ENCODE measurements around the gene CCR7.

The CCR7 gene

DNA sequence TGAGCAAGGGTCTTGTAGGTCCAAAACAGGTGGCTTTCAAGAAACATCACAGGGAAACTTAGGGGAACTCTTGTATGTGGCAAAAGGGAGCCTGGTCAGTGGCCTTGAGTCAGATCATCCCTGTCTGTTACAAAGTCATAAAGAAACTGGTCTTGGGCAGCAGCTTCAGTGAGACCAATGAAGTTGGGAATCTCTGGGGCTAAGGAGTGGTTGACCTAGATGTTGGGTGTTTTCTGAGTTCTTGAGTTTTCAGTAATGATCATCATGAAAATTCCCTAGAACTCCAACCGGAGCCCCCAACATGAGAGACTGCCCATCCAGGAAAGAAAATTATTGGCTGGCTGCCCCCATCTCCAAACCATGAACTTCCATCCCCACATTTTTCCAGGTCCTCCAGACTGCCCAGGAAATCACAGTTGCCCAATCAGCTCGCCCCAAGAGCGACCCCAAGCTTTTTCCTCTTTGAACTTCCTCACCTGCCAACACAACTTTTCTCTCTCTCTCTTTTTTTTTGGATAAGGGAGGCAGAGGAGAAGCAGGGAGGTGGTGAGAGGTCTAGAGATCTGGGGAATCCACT lies 3.9 kb downstream of the CCR7 start:
- DNase-seq, result peak; percentile 66 to 80 (median 71)

DNA sequence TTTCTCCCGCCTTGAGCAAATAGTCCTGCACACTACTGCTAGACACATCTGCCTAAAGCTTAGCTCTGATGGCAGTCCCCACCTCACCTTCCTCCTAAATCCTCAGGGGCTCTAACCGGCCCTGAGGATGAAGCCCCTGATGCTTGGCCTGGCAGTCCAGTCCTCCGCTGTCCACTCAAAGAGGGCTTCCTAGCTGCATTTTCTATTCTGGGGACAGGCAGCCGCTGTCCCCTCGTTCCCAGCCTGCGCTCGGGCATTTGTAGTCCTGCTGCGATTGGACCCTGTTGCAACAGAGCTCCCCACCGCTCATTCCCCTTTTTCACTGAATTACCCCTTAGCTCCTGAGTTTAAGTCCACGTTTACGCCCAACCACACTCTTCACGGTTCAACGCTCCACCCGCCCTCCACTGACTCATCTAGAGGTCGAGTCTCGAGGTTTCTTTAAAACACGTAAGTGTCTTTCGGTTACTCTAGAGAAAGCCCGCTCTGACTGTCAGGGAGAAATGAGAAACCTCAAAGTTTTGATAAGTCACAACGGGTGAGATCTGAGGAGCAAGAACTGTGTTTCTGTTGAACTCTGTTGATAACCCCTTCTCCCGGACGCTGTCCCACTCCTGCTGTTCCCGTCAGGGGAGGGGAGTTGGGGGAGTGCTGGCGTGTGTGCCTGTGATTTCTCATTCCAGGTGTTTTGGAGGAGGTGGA lies 4.5 kb downstream of the CCR7 start:
- peak; percentile 84 to 92 (median 89) for DNase-seq

DNA sequence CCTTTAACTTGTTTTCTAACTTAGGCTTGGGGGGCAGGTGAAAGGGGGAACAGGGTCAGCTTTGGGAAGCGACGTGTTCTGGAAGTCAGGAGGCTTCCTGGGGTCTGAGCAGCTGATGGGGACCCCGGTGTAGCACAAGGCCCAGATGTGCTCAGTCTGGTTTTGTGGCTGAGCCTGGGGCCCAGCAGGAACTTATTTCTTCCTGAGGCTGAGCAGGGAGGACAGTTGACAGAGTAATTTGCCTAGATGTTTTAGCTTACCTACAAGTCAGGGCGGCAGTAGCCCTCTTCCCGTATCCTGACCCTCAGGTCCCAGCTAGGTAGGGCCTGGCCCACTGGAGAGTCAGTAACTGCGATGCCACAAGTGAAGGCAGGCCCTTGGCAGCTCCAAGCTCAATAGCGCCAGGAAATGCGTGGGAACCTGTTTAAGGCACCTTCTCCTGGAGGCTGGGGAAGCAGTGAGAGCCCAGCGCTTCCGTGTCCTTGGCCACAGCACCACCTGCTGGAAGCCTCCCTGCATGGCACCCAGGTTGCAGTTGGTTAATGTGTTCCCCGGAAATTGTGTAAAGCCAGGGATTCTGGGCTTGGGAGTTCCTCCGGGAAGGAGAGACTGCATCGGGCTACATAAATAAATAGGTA lies 5.2 kb downstream of the CCR7 start:
- DNase-seq, result peak; percentile 84 to 89 (median 86)

DNA sequence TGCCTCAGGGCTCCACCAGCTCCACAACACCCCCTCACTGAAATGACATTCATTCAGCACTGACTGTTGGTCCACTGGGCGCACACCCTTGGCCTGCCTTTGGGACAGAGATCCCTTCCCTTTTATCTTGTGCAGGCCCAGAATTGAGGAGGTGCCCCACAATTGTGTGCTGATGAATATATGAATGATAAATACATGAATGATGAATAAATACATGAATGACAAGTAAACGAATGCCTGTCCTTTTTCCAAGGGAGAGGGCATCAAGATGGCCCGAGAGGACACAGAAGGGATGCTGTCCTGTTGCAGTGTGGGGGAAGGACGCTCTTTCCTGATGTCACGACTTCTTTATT lies 5.7 kb downstream of the CCR7 start:
- no peak for DNase-seq

DNA sequence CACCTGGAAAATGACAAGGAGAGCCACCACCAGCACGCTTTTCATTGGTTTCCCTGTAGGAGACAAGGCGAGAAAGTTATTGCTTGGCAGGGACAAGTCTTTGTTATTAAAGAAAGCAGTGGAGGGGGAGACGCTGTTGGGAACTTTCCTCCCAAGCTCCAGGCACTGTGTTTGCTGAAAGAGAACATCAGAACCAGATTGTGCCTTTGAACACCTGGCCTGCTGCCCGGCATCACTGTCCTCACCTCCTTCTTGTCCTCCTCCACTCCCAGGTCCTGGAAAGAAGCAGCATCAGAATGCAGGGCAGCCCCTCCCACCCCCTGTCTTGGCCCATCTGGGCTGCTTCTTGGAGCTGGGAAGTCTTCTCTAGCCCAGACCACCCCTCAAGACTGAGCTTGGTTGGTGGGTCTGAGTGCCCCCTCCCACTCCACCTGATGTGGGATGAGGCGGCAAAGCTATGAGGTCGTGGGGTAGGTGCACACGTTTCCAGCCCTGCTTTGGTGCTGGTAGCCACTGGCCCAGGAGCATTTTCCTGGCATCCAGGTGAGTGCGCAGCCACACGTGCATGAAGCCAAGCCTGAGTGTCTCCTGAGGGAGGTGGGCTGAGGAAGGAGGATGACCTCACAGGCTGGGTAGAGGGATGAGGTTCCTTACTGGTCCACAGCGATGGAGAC lies 6.2 kb downstream of the CCR7 start:
- DNase-seq, result no peak

DNA sequence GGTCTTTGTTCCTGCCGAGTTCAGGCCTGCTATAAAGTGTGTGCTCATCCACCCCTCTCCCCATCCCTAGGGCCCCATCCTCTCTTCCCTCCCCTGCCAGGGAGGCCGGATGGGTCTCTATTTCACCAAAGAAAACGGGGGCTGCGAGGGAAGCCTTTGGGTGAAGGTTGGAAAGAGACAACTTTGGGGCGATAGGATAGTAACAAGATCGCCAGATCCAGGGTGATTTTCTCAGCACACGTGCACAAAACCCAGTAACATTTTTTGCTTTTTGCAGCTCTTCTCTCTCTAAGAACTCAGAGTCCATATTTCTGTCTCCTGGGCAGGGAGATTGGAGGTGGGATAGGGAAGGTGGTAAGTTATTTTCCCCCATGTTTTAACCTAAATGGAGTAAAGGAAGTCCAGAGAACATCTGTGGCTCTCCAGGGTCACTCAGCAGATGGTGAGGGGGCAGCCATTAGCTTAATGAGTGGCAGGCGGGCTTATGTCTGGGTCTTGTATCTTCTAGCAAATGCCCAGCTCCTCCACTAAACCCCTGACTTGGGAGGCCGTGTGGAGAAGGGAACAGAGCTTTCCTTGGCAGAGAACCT lies 6.9 kb downstream of the CCR7 start:
- DNase-seq, result no peak

DNA sequence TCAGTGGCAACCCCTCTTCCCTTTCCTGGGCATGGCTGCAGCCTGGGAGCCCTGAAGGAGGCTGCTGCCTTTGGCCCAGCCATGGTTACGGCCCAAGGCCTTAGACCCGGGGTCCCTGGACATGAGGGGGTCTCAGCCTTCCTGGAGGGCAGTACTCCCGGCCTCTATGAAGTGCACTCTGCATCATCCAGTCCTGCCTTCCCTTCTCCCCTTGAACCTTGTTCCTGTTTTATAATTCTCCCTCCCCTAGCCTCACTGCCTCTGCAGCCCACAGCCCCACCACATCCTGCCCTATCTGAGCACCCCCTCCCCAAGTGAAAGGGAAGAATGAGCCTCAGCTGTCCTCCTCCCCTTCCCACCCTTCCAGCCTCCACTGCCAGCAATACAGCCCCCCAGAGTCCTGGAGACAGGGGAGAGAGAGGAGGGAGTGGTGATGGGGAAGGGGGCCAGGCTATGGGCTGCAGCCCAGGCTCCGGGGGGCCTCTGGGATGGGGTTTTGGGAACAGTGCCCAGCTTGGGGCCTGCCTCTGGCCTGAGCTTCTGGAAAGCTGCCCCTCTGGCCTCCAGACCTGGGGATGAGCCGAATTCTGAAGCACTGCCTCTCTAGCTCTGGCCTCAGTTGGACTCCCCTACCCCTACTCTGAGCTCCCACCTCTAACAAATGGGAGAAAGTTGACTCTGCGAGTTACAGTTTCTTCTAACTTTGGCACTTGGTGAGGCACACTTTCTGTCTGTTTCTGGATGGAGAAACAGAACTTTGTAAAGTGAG lies 7.6 kb downstream of the CCR7 start:
- no peak for DNase-seq

DNA sequence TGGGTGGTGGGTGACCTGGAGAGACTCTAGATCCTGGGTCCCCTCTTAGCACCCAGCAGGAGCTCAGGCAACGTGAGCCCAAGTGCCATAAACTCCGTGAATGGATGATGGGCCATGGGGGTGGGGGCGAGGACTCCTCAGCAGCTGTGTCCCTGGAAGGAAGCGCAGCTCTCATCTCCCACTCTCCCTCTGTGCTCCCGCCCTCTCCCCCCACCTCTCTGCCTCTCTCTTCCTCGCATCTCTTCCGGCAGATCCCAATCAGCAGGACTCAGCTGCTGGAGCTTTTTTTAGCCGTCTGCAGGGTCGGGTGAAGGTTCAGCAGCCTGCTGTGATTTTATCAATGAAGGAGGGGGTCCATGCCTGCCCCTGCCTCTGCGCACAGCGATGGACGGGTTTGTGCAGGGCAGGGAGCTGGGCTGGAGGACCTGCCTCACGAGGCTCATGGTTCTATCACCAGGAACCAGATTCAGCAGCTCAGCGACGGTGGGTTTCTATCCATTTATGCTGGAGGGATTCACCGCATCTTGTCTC lies 8.3 kb downstream of the CCR7 start:
- DNase-seq, result no peak

DNA sequence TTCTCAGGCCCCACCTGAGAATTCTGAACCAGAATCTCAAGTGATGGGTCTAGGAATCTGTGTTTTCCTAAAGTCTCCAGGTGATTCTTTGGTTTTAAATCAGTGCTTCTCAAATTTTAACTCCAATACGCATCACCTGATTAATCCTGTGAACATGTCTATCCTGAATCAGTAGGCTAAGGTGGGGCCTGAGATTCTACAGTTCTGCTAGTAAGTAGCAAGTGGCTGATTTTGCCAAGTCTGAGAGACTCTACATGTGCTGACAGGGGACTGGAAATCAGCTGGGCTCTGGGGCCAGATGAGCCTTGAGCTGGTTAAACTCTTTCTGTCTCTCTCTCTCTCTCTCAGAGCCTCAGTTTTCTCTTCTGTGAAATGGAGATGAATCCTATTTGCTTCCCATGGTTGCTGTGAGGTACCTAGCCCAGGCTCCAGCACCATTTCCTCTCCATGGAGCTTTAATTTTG lies 9.0 kb downstream of the CCR7 start:
- no peak for DNase-seq

DNA sequence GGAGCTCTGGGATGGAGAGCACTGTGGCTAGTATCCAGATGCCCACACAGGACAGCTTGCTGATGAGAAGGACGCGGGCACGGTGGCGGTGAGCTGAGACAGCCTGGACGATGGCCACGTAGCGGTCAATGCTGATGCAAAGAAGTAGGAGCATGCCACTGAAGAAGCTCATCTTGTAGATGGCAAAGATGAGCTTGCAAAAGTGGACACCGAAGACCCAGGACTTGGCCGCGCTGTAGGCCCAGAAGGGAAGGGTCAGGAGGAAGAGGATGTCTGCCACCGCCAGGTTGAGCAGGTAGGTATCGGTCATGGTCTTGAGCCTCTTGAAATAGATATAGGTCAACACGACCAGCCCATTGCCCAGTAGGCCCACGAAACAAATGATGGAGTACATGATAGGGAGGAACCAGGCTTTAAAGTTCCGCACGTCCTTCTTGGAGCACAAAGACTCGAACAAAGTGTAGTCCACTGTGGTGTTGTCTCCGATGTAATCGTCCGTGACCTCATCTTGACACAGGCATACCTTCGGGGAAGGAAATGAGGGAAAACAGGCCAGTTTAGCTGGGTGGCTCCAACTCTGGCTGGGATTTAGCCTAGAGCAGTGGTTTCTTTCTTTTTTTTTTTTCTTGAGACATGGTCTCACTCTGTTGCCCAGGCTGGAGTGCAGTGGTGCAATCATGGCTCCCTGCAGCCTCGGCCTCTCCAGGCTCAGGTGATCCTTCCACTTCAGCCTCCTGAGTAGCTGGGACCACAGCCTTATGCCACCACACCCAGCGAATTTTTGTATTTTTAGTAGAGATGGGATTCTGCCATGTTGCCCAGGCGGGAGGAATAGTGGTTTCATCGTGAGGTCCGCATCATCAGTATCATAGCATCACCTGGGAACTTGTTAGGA lies 9.7 kb downstream of the CCR7 start:
- no peak for DNase-seq

DNA sequence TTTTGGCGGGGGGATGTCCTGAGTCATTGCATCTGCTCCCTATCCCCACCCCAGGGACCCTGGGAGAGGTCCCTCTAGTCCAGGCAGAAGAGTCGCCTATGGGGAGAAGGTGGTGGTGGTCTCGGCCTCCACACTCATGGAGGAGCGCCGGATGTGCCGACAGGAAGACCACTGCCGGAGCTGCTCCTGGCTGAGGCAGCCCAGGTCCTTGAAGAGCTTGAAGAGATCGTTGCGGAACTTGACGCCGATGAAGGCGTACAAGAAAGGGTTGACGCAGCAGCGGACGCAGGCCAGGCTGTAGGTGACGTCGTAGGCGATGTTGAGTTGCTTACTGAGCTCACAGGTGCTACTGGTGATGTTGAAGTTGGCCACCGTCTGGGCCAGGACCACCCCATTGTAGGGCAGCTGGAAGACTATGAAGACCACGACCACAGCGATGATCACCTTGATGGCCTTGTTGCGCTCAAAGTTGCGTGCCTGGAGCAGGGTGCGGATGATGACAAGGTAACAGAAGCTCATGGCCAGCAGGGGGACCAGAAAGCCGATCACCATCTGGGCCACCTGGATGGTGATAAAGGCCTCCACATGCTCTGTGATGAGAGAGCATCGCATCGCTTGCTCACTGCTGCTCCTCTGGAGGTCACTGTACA lies 10.5 kb downstream of the CCR7 start:
- DNase-seq, result no peak

DNA sequence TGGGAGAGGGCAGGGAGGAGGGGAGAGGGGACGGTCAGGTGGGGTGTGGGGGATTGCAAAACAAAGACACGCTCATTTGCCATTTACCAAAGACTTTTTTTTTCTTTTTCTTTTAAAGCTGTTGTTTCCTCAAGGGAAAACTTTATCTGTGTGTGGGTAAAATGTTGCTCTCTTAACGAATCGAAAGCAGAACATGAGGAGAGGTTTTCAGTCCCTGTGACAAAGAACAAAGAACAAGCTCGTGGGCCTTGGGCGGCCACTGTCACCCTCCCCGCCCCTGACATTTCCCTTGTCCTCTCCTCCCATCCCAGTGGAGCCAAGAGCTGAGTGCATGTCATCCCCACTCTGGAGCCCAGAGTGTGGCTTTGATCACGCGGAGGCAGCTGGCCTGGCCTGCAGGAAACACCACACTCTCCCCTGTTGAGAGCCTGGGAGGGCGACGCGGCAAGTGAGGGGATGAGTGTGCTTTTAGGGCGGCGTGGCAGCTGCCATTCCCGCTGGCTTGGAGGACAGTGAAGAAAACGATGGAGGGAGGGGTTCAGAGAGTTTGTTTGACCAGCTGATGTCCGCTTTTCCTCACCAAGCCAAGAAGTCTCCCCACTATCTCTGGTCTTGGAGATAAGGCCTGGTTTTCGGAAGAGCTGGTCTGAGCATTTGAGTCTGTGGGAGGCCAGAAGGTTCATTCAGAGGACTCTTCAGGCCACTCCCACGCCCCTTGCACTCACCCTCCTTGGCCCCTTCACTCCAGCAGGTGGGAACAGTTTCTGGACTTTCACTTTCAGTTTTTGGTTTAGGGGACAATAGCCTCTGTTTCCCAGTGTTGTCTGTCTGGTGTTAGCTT lies 11.4 kb downstream of the CCR7 start:
- DNase-seq, result peak; percentile 52 to 75 (median 70)

DNA sequence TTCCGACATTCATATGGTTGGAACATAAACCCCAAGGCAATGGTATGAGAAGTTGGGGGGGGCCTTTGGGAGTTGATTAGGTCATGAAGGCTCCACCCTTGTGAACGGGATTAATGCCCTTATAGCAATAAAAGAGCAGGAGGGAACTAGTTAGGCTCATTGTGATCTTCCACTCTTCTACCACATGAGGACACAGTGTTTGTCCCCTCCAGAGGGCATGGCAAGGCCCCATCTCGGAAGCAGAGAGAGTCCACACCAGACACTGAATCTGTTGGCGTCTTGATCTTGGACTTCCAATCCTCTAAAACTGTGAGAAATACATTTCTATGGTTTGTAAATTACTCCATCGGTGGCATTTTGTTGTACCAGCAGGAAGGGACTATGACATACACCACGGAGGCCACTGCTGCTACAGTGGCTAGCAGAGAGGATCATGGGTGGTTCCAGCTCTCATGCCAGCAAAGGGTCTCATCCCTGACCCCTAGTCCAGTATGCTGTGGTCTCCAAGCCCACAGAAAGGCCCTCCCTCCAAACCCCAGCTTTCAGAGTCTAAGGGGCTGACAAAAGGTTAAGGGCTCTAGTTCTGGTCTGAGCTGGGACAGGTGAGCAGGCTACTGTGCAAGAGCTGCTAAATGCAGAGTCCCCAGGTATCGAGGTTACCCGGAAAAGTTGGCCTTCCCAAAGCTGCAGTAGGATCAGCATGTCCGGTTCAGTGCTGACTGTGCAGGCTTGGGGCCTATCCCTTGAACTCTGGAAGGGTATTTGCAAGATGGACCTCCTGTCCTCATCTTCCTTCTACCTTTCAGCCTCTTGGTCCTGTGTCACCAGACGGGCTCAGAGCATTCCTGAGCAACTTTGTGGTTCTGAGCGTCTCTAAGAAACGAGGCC lies 12.2 kb downstream of the CCR7 start:
- DNase-seq, result no peak

DNA sequence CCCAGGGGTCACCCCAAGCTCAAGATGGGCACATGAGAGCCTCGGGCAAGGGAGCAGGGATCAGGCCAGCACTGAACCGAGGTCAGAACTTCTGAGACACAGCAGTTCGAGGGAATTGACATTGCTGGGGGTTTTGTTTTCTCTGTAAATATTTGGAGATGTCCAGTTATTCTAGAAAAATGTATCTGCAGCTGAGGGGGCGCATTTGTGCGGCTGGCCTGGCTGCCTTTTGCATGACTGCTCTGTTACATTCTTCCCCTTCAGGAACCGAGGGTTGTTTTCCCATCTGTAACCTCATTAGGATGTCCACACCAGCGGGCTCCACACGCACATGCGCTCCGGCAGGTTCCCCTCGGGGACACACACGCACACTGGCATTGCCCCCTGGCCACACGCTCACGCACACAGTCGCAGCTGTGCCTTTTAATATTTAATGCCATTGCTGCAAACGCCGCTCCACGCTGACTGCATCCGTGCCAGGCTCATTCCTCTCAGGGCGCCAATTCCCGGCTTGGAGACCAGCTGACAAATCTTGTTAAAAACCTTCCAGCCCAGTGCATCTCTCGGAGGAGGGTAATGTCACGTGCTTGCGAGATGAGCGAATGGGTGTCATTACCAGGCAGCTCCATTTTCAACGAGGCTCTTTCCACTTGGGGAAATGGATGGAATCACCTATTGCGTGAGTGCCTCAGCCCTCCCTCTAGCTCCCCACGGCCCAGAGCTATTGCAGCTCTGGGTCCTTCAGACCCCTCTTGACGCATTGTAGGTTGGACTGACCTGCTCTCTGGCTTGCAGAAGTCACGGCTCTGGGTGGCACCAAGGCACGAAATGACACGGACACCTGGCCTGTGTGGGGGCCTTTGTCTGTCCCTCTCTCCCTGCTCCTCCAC lies 13.1 kb downstream of the CCR7 start:
- no peak for DNase-seq

DNA sequence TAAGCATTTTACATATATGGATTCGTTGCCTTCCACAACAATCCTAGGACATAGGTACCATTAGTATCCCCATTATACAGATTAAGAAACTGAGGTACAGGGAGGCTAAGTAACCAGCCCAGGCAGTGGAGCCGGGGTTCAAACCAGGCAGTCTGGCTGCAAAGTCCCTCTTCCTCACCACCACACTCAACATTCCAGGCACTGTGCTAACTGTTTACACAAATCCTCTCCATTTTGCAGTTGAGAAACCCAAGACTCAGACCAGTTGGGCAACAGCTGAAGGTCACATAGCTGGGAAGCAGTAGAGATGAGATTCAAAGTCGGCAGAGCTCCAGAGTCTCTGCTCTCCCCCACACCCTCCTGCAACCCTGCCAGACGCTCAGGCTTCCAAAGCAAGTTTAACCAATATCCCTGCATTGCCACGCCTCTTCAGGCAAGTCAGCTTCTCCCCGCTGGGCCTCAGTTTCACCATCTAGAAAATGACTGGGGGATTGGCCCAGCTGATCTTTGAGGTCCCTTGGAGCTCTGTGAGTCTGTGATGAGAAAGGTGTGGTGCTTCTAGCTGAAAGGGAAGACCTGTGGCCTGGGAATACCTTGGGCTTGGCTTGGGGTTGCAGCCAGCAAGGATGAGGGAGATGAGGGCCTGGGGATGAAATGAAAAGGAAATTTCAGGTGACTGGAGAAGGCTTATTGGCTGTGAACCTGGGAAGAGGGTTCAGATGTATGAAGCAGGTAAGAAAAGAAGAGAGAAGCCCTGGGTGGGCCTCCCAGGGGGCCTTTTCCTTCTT lies 14.0 kb downstream of the CCR7 start:
- DNase-seq, result no peak

DNA sequence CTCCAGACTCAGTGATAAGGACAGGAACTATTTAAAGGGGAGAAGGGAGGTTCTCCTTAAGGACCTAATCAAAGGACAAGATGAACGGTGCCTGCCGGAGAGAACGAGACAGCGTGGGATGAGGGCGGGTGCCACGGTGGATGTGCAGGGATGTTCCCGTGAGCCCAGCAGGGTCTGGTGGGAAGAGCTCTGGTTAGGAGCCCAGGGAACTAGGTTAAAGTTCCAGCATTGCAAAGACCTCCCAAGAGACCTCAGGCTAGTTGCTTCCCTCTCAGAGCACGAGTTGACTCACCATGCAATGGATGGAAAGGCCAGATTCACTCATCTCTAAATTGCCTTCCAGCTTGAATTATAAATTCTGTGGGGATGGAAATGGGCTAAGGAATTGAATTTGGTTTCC lies 14.7 kb downstream of the CCR7 start:
- DNase-seq, result no peak

Data from suppressor macrophage treated with lipopolysaccharide for 1 hour (primary cell).